ENCODE data around the gene P2RY8.

DNA sequence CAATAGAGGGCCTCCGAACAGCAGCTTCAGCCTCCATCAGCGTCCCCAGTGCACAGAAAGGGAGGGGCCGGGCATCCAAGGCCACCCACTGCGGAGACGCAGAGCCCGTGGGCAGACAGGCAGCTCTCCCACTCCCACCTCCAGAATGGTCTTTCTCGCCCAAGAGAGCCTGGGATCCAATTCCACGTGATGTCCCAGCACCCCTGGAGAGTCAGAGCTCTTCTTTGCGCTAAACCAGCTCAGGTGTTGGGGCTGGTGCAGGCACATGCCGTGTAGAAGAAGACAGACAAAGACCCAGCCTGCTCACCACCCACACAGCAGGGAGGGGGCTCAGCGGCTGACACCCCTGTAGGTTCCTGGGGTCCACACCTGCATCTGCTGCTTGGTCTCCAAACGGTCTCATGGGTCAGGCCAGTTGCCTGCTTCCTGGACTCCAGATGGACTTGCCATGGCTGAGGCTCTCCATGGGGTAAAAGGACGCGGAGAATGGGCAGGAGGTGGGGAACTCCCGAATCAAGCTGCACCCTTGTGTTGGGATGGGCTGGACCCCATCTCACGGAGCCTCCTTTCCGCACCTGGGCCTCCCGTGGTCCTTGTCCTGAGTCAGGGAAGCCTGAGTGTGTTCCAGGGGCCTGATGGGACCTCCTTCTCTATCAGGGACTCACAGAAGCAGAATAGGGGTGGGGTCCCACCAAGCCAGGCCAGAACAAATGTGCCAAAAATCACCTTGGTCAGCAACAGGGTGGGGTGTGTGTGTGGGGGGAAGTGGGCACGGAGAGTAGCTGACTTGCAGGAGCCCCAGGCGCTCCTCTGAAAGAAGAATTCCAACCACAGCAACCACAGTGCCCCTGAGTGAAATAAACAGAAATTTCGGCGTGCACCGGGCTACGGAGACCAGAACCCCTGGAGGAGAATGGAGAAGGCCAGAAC, 72.7 kb downstream of the P2RY8 start:
- TF ChIP-seq, protein P1, sequence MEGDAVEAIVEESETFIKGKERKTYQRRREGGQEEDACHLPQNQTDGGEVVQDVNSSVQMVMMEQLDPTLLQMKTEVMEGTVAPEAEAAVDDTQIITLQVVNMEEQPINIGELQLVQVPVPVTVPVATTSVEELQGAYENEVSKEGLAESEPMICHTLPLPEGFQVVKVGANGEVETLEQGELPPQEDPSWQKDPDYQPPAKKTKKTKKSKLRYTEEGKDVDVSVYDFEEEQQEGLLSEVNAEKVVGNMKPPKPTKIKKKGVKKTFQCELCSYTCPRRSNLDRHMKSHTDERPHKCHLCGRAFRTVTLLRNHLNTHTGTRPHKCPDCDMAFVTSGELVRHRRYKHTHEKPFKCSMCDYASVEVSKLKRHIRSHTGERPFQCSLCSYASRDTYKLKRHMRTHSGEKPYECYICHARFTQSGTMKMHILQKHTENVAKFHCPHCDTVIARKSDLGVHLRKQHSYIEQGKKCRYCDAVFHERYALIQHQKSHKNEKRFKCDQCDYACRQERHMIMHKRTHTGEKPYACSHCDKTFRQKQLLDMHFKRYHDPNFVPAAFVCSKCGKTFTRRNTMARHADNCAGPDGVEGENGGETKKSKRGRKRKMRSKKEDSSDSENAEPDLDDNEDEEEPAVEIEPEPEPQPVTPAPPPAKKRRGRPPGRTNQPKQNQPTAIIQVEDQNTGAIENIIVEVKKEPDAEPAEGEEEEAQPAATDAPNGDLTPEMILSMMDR (conservative IDR thresholded peaks at IDR 0.05; ENCODE audit: low read depth, low read length), result no peak
- TF ChIP-seq EZH2 (IDR thresholded peaks at IDR 0.05; ENCODE audit: borderline replicate concordance, low read depth, low read length, poor library complexity, severe bottlenecking), result no peak

All from A673 (cell line).